K562 (cell line): ENCODE measurements around the gene TAS2R19.

Experiments used
- JUNB ChIP-seq: fragments of 450-650 bp; formaldehyde crosslinking; conservative IDR thresholded peaks from 2 replicates; pipeline ENCODE4 v1.4.0; 2020; ENCODE audit warnings: mild to moderate bottlenecking
- NRF1 ChIP-seq, 2 experiments: fragments of 450-650 bp; IDR thresholded peaks in 1 of 2; conservative IDR thresholded peaks in 1 of 2; 2 replicates each; pipeline ENCODE4 v1.6.1; 2014; ENCODE audit warnings: mild to moderate bottlenecking in 2 of 2
- ZNF354B ChIP-seq: fragments of 250-450 bp; sonication (Bioruptor Pico); IDR thresholded peaks from 2 replicates; pipeline ENCODE4 v1.4.0; 2020

DNA sequence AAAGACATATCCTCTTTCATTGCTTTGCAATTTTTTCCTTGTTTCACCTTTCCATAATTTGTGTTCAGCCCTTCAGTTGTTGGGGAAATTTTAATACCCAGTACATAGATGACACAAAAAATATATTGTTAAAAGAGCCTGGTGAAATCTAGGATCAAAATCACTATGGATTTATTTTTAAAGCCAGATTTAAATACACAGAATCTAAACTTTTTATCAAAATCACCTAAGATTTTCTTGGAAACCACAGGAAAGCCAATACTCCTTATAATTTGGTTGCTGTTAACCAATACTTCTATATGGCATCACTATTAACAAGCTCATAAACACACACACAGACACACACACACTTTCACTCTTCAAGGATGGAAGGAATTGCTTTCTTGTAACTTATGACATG, 24.2 kb downstream of the TAS2R19 start, which contains the start of gene TAS2R20:
- TF ChIP-seq ZNF354B = no peak
- no peak for TF ChIP-seq JUNB (CRISPR knock-in tag)
- TF ChIP-seq NRF1 (conservative IDR thresholded peaks at IDR 0.05 in 1 of 2, IDR thresholded peaks at IDR 0.05 in 1 of 2) = no peak
